Measurements from ENCODE around the gene ITPK1. TPM values are rescaled to one million over a fixed set of nuclear protein-coding genes. Genes with fewer than 3 reads are reported as not detected.

ITPK1 gene
- total RNA-seq, 4 donors from 2014 or later: 32.6 to 94.9 (median 54.6) TPM

DNA sequence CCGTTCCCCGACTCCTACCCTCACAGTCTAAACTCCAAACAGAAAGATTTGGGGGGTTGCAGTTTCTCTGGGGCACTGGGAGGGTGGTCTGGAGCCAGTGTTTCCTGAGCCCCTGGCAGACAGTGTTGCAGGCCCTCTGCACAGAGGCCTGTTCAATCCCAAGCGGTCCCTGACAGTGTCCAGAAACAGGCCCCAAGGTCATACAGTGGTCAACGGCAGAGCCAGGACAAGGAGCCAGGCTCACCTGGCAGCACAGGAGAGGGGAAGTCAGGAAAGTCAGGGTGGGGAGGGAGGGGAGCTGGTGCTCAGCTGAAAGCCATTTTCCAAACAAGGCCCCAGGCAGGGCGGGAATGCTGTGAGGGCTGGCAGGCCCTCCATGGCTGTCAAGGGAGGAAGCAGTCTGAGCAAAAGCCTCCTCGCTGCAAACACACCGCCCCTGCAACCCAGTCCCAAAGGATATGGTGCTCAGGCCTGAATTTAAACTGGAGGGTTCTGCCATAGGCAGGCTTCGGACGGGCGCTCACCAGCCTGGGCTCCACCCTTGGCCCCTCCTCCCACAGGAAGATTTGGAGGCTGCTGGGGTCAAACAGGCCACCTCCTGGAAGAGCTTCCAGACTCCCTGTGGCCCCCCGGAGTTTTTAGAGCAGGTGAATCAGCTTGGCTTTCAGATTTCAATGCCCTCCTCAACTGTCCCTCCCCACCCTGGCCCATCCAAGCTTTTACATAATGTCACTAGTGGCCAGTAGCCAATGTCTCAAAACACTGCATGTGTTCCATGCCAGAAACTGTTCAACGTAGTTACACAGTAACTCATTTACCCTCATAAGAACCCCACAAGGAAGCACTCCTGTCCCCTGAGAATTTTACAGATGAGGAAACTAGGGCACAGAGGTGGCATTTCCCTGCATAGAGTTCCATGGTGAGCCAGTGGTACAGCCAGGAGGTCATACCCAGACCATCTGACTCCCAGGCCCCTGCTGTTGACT is 151.3 kb downstream of the ITPK1 start:
- no peak for DNase-seq (ENCODE audit: low spot score)
- ATAC-seq (ENCODE audit: low FRiP score): no peak
- no peak for TF ChIP-seq CTCF (IDR thresholded peaks at IDR 0.05)

- ATAC-seq (ENCODE audit: low FRiP score) (no peak), DNase-seq (ENCODE audit: low spot score) (no peak)
- no peak for TF ChIP-seq CTCF (IDR thresholded peaks at IDR 0.05)
These were observed 152.2 kb downstream of the ITPK1 start for GRCh38 chr14:92963301-92964123.

GRCh38 chr14:92962831-92963095 is 153.0 kb downstream of the ITPK1 start:
- TF ChIP-seq CTCF (IDR thresholded peaks at IDR 0.05): no peak
- DNase-seq (ENCODE audit: low spot score) (no peak), ATAC-seq (ENCODE audit: low FRiP score) (no peak)

DNA sequence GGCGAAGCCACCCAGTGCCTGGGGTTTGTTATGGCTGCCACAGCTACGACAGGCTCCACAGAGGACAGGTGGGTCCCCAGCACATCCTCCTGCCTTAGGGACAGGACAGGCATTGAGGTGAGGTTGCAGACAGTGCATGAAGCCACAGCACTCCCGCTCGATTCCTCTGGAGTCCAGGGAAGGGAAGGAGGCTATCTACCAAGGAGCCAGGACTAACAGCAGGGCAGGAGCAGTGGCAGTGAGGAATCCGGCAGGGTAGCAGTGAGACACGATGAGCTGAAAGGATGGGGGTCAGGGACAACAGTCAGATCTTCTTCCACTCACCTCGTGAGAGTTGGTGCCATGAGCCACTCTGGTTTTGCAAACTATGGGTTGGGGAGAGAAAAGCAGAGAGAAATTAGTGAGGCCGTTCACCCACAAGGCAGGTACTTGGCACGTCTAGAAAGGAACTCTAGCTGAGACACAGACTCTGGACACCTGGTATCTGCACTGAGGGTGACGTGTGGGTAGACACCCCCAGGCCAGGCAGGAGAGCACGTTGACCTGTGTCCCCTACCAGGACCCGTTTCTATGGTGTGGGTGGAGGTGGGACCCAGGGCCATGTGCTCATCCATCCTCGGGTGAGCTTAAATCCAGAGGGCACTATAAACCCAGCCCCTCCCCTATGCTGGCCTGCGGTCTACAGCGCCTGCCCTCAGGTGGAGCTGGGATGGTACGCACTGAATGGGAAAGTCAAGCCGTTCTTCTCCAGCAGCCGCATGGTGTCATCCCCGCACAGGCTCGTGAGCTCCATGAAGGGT is 153.5 kb downstream of the ITPK1 start:
- DNase-seq (ENCODE audit: low spot score): no peak
- ATAC-seq (ENCODE audit: low FRiP score): no peak
- TF ChIP-seq CTCF (IDR thresholded peaks at IDR 0.05): no peak

DNA sequence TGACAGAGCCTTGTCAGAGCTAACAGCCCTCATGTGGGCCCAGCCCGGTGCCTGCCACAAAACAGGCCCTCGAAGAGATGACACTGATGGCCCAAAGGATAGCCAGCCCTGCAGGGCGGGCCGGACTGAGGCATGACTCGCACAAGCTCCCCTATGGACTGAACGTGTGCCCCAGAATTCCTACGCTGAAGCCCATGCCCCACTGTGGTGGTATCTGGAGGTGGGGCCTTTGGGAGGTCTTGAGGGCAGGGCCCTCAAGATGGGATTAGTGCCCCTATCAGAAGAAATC is 154.2 kb downstream of the ITPK1 start:
- no peak for TF ChIP-seq CTCF (IDR thresholded peaks at IDR 0.05)
- ATAC-seq (ENCODE audit: low FRiP score): no peak
- DNase-seq (ENCODE audit: low spot score): no peak

DNA sequence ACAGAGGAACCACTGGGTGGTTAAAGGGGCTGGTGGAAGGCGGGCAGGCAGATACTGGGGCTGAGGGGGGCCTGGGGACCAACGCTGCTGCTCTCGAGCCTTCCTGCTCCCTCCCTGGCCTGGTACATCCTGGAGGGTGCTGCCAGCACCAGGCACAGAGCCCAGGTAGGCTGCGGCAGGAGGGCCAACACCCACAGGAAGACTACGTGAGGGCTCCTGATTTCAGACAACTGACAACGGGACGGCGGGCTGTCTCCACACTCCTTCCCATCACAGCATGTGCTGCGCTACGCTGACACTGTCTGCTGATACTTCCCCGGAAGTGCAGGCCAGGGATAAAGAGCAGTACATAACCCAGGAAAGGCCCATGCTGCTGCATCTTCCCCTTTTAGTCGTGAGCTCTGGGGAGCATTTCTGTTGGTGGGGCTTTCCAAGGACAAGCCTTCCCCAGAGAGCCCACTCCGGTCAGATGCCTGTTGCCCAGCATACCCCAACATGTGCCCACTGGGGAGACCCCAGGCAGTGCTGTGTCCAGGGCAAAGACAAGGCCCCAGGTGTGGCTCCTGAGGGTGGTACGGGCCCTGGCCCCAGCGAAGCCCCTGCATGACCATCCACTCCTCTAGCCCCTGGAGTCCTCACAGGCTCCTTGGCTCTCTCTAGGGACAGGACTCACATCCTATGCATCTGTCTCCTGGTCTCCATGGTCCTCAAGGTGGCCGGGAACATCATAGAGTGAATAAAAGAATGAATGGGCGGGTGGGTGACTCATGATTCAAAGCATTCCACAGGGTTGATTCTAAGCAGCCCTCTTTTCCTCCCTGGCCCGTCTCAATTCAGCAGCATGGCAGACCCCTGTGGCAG is 154.8 kb downstream of the ITPK1 start:
- DNase-seq (ENCODE audit: low spot score) (no peak), ATAC-seq (ENCODE audit: low FRiP score) (no peak)
- no peak for TF ChIP-seq CTCF (IDR thresholded peaks at IDR 0.05)
